ENCODE measurements around the gene RNF130.

- TF ChIP-seq CTCF (conservative IDR thresholded peaks at IDR 0.05 in 1 of 2, IDR thresholded peaks at IDR 0.05 in 1 of 2; ENCODE audit: low read depth in 1 of 2, low read length in 2 of 2) (no peak), EZH2 (IDR thresholded peaks at IDR 0.05; ENCODE audit: low read length, missing control alignments) (no peak)
Measured at GRCh38 chr5:180115326-180116076, 43.9 kb upstream of the RNF130 start.

Measured in fibroblast of lung (primary cell).